ENCODE results near the gene IL17D. TPM values are rescaled to one million over a fixed set of nuclear protein-coding genes. Genes with fewer than 3 reads are reported as not detected.
"Not testable (repeated sequence)": the region's sequence is repeated elsewhere in the genome, so short reads cannot be mapped to it uniquely, and the experiment has no call there.

The IL17D gene
- total RNA-seq, 4 donors from 2014 or later = 2.1 to 3.5 (median 2.5) TPM

- TF ChIP-seq CTCF (IDR thresholded peaks at IDR 0.05) = no peak
- peak; percentile 45 for ATAC-seq (ENCODE audit: low FRiP score)
- DNase-seq (ENCODE audit: low spot score) = no peak
Observed at GRCh38 chr13:20721454-20722357, 18.2 kb downstream of the IL17D start.

DNA sequence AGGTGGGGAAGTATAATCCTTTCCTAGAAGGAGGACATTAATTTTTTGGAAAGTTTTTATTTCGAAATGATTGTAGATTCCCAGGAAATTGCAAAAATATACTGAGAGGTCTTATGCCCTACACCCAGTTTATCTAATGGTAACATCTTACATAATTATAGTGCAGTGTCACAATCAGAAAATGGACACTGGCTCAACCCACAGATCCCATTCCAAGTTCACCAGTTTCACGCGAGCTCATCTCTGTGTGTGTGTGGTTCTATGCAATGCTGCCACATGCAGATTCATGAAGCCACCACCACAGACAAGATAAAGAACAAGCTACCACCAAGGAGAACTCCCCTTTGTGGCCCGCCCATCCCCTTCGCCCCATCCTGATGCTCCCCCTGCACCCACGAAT, 24.4 kb downstream of the IL17D start:
- DNase-seq (ENCODE audit: low spot score) (no peak), ATAC-seq (ENCODE audit: low FRiP score) (no peak)
- no peak for TF ChIP-seq CTCF (IDR thresholded peaks at IDR 0.05)

- TF ChIP-seq CTCF (IDR thresholded peaks at IDR 0.05) = no peak
- DNase-seq (ENCODE audit: low spot score) = no peak
- no peak for ATAC-seq (ENCODE audit: low FRiP score)
Observed at GRCh38 chr13:20728579-20729311, 25.2 kb downstream of the IL17D start.

DNA sequence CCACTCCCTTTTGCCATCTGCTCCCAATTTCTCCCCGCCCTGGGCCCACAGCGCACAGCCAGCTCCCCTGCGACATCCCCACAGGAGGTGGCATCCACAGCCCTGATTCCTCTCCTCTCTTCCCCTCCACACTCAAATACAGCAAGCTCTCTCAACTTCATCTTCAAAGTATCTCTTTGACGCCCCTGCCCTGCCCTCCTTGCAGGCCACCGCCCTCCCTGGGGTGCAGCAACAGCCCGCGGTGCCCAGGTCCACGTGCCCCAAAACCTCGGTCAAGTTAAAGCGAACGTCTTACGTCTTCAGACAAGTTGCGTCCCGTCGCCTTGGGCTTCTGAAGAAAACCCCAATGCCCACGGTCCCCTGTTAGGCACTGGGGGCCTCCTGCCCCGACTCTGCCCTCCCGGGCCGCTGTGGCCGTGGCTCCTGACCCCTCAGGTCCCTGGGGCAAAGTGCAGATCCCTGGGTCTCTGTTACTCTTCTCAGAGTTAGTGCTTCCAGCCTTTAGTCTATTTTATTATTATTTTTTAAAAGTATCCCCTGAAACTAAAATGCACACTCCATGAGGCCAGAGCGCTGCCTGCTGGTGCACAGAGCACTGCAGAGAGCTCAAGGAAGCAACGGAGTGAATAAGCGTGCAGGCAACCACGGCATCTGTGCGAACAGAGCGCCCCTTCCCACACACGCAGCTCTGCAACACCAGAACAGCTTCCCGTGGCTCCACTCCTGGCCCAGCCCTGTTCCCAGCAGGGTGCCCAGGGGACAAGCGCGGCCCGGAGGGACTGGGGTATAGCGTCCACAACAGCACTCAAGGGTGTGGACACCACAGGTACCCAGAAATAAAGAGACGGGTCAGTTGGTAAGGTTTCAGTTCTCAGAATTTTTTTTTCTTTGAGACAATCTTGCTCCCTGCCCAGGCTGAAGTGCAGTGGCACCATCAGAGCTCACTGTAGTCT, 26.4 kb downstream of the IL17D start:
- no peak for TF ChIP-seq CTCF (IDR thresholded peaks at IDR 0.05)
- DNase-seq (ENCODE audit: low spot score) (no peak), ATAC-seq (ENCODE audit: low FRiP score) (no peak)

- TF ChIP-seq CTCF (IDR thresholded peaks at IDR 0.05) = no peak
- DNase-seq (ENCODE audit: low spot score) = no peak
- no peak for ATAC-seq (ENCODE audit: low FRiP score)
Observed at GRCh38 chr13:20738616-20739015, 35.1 kb downstream of the IL17D start.

GRCh38 chr13:20740021-20740420, 36.5 kb downstream of the IL17D start:
- ATAC-seq (ENCODE audit: low FRiP score) = no peak
- no peak for TF ChIP-seq CTCF (IDR thresholded peaks at IDR 0.05)
- DNase-seq (ENCODE audit: low spot score) = no peak

GRCh38 chr13:20743830-20744404, 40.4 kb downstream of the IL17D start:
- ATAC-seq (ENCODE audit: low FRiP score) = not testable (repeated sequence)

More at GRCh38 chr13:20743830-20744404, 40.4 kb downstream of the IL17D start:
- DNase-seq (ENCODE audit: low spot score) = not testable (repeated sequence)

Measured in omental fat pad (tissue), 4 donors.